Glomerular endothelial cell (primary cell): ENCODE data around the gene JOSD2. TPM values are rescaled to one million over a fixed set of nuclear protein-coding genes. Genes with fewer than 3 reads are reported as not detected.

Experiments used
- DNase-seq: peaks from one replicate; pipeline ENCODE4 v3.0.0-alpha.2; 2011; ENCODE audit warnings: low read depth, low spot score; ENCODE audit errors: extremely low read depth
- total RNA-seq: library from RNA; depleted of rRNA; stranded (reverse); fragments of >200 nt; gene quantifications from 2 replicates; pipeline ENCODE4 v1.2.3, GENCODE V29; 2015

Gene JOSD2
- total RNA-seq, 1 donor from 2014 or later, result 30.1 TPM

- no peak for DNase-seq
Observed at GRCh38 chr19:50496189-50497021, 14.6 kb downstream of the JOSD2 start.

DNA sequence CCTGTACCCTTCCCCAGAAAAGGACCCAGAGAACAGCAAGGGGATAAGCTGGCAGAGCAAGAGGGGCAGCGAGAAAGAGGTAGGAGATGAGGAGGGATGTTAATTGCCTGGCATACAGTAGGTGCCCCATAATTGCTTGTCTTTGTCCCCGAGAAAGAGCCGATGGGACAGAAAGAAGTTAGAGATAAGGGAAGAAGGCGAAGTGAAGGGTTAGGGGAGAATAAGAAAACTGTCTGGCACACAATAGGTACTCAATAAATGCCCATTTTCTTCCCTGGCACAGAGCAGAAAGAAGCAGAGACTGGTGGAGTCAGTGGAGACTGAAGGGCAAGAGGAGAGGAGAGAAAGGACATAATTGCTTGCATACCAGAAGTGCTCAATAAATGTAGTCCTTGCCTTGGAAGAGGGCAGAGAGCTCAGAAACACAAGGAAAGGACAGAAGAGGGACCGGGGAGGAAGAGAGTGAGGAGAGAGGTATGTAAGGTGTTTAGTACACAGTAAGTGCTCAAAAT is 15.9 kb downstream of the JOSD2 start:
- no peak for DNase-seq

GRCh38 chr19:50494186-50495019 is 16.6 kb downstream of the JOSD2 start:
- no peak for DNase-seq

- no peak for DNase-seq
Observed at GRCh38 chr19:50493171-50493570, 17.8 kb downstream of the JOSD2 start.

- no peak for DNase-seq
Observed at GRCh38 chr19:50492303-50493052, 18.5 kb downstream of the JOSD2 start.

DNA sequence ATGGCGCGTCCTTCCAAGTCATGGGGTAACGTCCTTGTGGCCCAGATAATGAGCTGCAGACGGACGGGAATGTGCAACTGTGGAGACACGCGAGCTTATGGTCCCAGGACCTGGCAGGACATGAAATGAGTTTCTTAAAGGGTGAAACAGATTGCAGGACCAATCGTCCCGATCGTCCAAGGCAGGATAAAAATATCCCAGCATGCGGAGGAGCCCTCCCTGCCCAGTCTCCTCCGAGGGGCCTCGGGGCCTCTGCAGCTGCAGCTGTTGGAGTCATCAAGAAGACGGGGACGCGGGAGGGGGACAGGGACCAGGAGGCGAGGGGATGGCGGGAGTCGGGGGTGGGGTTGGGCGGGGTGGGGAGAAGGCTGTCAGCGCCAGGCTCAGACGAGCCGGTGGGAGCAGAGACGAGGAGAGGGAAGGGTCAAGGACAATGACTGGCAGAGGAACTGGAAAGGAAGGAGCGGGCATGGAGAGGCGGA is 20.0 kb downstream of the JOSD2 start:
- no peak for DNase-seq

DNA sequence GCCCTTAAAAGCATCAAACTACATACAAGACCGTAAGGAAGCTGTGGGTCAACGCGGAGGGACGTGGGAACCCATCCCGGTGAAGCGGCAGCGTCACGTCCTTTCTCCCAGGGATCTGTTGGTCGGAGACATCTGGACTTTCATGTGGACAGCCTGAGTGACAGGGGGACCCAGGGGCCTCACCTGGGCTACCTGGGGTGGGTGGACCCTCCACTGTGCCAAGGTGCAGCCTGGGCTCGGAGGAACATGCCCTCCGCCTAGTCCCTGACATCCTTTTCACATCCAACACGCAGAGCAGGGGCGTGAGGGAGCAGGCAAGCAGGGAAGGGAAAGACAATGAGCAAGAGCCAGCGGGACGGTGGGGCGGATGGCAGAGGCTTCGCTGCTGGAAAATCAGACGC is 20.6 kb downstream of the JOSD2 start:
- DNase-seq, result no peak

- DNase-seq, result no peak
Observed at GRCh38 chr19:50489461-50490011, 21.5 kb downstream of the JOSD2 start.

DNA sequence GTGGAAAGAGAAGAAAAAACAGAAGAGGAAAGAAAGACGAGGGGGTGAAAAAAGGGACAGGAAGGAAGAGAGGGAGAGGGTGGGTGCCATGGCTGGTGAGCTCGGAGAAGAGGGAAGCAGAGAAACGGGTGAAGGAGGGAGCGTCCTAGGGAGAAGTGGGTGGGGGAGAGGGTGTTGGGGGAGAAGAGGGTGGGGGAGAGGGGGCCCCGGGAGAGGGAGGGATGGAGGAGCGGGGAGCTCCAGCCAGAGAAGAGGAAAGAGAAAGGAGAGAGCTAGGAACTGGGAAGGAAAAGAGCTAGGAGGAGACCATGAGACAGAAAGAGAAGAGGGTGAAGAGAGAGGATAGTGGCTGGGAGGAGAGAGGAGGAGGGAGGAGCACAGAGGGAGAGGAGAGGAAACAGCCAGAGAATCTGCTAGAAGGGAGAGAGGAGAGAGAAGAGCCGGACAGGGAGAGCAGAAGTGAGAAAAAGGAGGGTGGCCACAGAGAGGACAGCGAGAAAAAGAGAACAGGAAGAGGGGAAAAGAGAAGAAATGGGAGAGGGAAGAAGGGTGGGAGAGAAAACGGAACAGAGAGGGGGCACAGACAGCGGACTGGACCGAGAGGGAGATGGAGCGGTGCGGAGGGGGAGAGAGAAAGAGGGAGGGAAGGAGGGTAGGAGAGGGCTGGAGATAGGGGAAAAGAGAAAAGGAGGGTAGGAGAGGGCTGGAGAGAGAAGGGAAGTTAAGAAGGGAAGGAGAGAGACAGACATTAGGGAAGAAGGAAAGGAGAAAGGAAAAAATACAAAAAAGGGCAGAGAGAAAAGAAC is 22.4 kb downstream of the JOSD2 start:
- no peak for DNase-seq

DNA sequence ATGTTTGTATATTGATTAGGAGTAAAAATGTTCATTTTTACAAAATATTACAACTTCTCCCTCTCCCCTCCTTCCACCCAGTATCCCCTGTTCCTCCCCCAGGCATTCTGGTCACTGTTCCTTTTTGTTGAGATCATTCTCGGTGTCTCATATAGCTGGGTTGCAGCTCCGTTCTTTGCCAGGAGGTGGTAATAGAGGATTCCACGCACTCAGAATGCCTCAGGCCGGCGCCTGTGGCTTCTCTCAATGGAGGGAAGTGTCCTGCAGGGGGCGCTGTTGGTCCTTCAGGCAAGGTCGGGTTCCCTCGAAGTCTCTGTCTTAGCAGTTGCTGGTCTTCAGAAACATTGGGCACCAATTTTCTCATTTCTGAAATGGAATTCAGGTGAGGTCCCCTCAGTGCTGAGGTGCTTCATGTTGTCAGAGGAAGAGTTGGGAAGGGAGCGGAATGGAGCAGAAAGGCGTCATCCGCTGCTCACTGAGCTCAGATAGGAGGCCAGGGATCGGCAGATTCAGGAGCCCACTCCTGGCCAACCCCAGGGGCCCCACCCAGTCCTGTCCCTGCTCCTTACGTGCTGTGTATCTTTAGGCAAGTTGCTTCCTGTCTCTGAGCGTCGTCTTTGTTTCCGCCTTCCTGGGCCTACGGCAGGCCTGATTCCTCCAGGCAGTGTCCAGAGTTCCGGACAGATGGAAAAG is 24.0 kb downstream of the JOSD2 start:
- DNase-seq, result no peak

DNA sequence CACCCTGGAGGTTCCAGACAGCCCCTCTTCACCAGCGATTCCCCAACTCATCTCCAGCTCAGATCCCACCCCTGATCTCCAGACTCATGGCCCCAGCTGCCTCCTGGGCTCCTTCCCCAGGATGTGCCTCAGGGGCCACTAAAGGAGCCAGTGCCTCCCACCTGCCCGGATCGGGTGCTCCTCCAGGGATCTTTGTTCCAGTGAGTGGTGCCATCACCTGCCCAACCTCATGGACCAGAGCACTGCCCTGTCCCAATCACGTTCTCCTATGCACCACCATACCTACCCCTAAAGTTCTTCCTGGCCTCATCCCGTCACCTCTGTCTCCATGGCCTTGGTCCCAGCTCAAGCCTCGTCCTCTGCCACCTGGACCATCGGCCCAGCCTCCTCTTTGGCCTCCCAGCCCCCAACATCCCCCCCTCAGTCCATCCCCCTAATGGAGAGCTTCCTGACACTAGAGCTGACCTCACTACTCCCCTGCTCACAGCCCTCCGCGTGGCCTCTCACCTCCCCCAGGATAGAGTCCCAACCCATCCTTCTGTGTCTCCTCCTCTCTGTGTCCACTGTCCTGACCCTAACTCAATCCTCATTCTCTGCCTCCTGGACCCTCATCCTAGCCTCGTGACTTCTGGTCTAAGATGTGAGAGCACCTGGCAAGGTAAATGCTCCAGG is 25.6 kb downstream of the JOSD2 start:
- no peak for DNase-seq

DNA sequence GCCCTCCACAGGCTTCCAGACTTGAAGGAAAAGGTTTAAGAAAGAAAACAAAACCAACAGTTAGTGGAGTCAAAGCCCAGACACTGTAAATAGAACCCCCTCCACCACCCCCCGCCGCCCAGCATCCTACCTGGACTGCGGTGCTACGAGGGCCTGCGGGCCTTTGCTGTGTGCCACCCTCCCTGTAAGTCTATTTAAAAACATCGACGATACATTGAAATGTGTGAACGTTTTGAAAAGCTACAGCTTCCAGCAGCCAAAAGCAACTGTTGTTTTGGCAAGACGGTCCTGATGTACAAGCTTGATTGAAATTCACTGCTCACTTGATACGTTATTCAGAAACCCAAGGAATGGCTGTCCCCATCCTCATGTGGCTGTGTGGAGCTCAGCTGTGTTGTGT is 28.1 kb downstream of the JOSD2 start:
- DNase-seq, result no peak

DNA sequence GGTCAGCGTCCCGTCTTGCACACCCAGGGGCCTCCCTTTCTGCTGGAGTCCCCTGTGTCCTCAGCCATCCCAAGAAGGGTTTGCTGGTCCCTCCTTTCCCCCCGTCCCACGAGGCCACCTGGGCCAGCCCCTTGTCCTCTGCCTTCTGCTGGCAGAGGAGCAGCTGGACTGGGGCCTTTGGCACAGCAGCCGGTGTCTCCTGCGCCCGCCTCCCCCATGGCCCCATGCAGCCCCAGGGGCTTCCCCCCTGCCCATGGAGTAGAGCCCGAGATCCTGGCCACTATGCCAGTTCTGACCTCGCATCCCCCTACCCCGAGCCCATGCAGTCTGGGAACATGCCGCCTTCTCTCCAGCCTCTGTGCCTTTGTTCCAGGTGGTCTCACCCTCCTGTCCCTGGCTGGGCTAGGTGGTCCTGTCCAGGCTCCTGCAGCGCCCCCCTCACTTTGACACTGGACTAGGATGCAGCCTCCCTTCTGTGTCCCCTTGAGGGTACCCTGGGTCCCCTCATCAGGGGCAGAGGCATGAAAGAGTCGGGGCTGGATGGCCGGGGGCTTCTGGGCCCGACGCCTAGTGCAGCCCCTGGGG is 28.6 kb downstream of the JOSD2 start:
- no peak for DNase-seq

- DNase-seq, result no peak
Observed at GRCh38 chr19:50481351-50482149, 29.4 kb downstream of the JOSD2 start.

GRCh38 chr19:50480281-50481111 is 30.5 kb downstream of the JOSD2 start:
- no peak for DNase-seq

DNA sequence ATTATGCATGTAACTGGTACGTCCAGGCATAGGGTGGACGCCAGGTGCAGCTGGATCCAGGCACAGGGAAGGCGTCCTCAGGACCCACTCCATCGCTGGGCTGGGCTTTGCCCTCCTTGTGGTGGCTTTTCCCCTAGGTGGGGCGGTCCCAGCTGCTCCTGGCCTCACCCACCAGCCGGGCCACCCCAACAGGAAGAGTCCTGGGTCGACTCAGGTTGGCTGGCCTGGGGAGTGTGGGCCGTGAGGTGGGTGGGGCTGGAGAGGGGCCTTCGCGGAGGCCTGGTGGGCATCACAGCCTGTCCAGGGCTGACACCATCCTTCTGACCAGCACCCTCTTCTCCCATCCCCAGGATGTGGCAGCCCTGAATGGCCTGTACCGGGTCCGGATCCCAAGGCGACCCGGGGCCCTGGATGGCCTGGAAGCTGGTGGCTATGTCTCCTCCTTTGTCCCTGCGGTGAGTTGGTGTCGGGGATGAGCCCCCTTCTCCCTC is 31.2 kb downstream of the JOSD2 start:
- no peak for DNase-seq
